Skin of body (tissue), 2 donors: ENCODE results near the gene SLC38A3. TPM values are rescaled to one million over a fixed set of nuclear protein-coding genes. Genes with fewer than 3 reads are reported as not detected.
"Not testable (repeated sequence)": the region's sequence is repeated elsewhere in the genome, so short reads cannot be mapped to it uniquely, and the experiment has no call there.

Experiments used
- DNase-seq: peaks from one replicate; lab custom pipeline; 2025; lab: John Stamatoyannopoulos, UW
- total RNA-seq: library from RNA; depleted of rRNA; stranded (reverse); fragments of >200 nt; gene quantifications from one replicate; pipeline ENCODE4 v1.2.3, GENCODE V29; 2014

Gene SLC38A3
- total RNA-seq, 1 donor from 2014 or later: 0.79 TPM

GRCh38 chr3:50246517-50246954 lies 41.5 kb downstream of the SLC38A3 start:
- DNase-seq: peak; percentile 65

- no peak for DNase-seq
These were observed 43.3 kb downstream of the SLC38A3 start for GRCh38 chr3:50248387-50248786.

- no peak for DNase-seq
These were observed 44.4 kb downstream of the SLC38A3 start for GRCh38 chr3:50249457-50249856.

GRCh38 chr3:50250514-50250913 lies 45.4 kb downstream of the SLC38A3 start:
- DNase-seq: no peak

- DNase-seq: no peak
These were observed 46.1 kb downstream of the SLC38A3 start for GRCh38 chr3:50251220-50251619.

GRCh38 chr3:50254577-50255250 lies 49.6 kb downstream of the SLC38A3 start:
- DNase-seq: peak; percentile 22

GRCh38 chr3:50255251-50255615 lies 50.2 kb downstream of the SLC38A3 start:
- DNase-seq: no peak

GRCh38 chr3:50256978-50257890 lies 52.2 kb downstream of the SLC38A3 start:
- no peak for DNase-seq

- DNase-seq: no peak
These were observed 53.1 kb downstream of the SLC38A3 start for GRCh38 chr3:50258029-50258680.

GRCh38 chr3:50258979-50259378 lies 53.9 kb downstream of the SLC38A3 start:
- DNase-seq: no peak

- no peak for DNase-seq
These were observed 54.5 kb downstream of the SLC38A3 start for GRCh38 chr3:50259432-50260026.

- peak; percentile 91 for DNase-seq
These were observed 55.2 kb downstream of the SLC38A3 start for GRCh38 chr3:50260027-50260941.

GRCh38 chr3:50260942-50261441 lies 55.9 kb downstream of the SLC38A3 start:
- no peak for DNase-seq

- no peak for DNase-seq
These were observed 56.4 kb downstream of the SLC38A3 start for GRCh38 chr3:50261505-50261904.

GRCh38 chr3:50262200-50262599 lies 57.1 kb downstream of the SLC38A3 start:
- DNase-seq: not testable (repeated sequence)

GRCh38 chr3:50262778-50263177 lies 57.7 kb downstream of the SLC38A3 start:
- no peak for DNase-seq

- no peak for DNase-seq
These were observed 58.7 kb downstream of the SLC38A3 start for GRCh38 chr3:50263478-50264382.

- peak; percentile 90 for DNase-seq
These were observed 59.4 kb downstream of the SLC38A3 start for GRCh38 chr3:50264383-50264963.

GRCh38 chr3:50264964-50265485 lies 60.0 kb downstream of the SLC38A3 start:
- DNase-seq: no peak
